Fibroblast of skin of abdomen (primary cell): Measurements from ENCODE around the gene AMDHD2. TPM values are rescaled to one million over a fixed set of nuclear protein-coding genes. Genes with fewer than 3 reads are reported as not detected.
"Not testable (repeated sequence)": the region's sequence is repeated elsewhere in the genome, so short reads cannot be mapped to it uniquely, and the experiment has no call there.

Experiments used
- DNase-seq: peaks from one replicate; pipeline ENCODE4 v3.0.0-alpha.2; 2013
- polyA plus RNA-seq, 2 experiments: library from polyadenylated mRNA; unstranded; fragments of 120-200 nt; gene quantifications; one replicate each; pipeline ENCODE4 v1.2.1, GENCODE V29; 2013; ENCODE audit not compliant: insufficient read length in 2 of 2

AMDHD2 gene
- polyA plus RNA-seq (2013, experiment 1 of 2; ENCODE audit: insufficient read length): 12.5 TPM
- 12.7 TPM for polyA plus RNA-seq (2013, experiment 2 of 2; ENCODE audit: insufficient read length)

DNA sequence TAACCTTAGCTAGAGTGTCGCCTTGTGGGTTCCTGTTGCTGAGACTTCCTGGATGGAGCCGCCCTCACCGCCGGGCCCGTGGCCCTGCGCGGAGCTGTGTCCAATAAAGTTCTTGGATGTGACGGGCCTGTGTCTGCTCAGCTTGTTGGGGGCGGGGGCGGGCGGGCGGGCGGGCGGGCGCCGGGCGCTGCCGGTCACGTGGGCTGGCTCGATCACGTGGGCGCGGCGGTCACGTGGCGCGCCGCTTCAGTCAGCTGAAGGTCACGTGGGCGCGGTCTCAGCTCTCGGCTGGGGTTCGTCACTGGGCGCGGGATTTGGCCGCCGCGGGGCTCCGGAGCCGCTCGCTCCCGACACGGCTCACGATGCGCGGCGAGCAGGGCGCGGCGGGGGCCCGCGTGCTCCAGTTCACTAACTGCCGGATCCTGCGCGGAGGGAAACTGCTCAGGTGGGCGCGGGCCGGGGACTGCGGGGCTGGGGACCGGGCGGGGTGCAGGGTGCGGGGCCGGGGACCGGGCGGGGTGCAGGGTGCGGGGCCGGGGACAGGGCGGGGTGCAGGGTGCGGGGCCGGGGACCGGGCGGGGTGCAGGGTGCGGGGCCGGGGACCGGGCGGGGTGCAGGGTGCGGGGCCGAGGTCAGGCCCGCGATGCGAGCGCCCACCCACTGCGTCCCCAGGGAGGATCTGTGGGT lies at the start of gene AMDHD2:
Gene AMDHD2, plus strand, starts transcription at position 275 of the 687 bp plus-strand sequence. Its CDS starts 88 bp downstream, at position 363.
- DNase-seq: peak; percentile 92

- DNase-seq: no peak
Observed at GRCh38 chr16:2470603-2471015, 49.6 kb upstream of the AMDHD2 start.

DNA sequence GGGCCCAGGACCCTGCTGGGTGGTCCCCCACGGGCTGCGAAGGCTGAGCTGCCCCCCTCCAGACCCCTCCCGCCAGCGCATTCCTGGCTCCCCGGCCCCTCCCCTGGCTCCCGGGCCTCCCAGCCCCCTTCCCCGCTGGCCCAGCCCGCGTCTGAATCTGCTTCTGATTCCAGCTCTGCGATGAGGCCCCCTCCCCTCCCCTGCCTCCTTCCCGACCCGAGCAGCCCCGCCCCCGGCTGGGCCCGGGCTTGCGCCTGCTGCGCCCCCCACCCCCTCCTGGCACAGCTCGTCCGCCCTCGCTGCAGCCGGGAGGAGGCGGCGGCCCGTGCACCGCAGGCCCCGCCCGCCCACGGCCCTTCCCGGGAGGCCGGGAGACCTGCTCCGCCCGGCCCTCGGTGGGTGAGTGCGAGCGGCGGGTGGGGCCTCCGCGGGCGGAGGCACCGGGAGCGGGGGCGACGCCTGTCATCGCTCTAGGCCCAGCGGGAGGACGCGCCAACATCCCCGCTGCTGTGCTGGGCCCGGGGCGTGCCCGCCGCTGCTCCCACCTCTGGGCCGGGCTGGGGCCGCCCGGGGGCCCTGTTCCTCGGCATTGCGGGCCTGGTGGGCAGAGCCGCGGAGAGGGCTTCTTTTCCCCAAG lies 49.0 kb upstream of the AMDHD2 start, which contains the start of gene NTN3:
Gene NTN3, plus strand, starts transcription at position 282 of the 637 bp plus-strand sequence. CDS start 405 bp downstream, outside the sequence.
- DNase-seq: peak; percentile 32

DNA sequence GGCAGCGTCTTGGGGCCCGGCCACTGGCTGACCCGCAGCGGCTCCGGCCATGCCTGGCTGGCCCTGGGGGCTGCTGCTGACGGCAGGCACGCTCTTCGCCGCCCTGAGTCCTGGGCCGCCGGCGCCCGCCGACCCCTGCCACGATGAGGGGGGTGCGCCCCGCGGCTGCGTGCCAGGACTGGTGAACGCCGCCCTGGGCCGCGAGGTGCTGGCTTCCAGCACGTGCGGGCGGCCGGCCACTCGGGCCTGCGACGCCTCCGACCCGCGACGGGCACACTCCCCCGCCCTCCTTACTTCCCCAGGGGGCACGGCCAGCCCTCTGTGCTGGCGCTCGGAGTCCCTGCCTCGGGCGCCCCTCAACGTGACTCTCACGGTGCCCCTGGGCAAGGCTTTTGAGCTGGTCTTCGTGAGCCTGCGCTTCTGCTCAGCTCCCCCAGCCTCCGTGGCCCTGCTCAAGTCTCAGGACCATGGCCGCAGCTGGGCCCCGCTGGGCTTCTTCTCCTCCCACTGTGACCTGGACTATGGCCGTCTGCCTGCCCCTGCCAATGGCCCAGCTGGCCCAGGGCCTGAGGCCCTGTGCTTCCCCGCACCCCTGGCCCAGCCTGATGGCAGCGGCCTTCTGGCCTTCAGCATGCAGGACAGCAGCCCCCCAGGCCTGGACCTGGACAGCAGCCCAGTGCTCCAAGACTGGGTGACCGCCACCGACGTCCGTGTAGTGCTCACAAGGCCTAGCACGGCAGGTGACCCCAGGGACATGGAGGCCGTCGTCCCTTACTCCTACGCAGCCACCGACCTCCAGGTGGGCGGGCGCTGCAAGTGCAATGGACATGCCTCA lies 48.3 kb upstream of the AMDHD2 start:
- no peak for DNase-seq

DNA sequence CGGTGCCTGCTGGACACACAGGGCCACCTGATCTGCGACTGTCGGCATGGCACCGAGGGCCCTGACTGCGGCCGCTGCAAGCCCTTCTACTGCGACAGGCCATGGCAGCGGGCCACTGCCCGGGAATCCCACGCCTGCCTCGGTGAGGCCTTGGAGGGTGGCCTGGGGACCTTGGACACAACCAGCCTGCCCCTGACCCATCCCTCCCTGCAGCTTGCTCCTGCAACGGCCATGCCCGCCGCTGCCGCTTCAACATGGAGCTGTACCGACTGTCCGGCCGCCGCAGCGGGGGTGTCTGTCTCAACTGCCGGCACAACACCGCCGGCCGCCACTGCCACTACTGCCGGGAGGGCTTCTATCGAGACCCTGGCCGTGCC lies 47.7 kb upstream of the AMDHD2 start:
- DNase-seq: no peak

- DNase-seq: no peak
Observed at GRCh38 chr16:2472885-2473445, 47.2 kb upstream of the AMDHD2 start.

DNA sequence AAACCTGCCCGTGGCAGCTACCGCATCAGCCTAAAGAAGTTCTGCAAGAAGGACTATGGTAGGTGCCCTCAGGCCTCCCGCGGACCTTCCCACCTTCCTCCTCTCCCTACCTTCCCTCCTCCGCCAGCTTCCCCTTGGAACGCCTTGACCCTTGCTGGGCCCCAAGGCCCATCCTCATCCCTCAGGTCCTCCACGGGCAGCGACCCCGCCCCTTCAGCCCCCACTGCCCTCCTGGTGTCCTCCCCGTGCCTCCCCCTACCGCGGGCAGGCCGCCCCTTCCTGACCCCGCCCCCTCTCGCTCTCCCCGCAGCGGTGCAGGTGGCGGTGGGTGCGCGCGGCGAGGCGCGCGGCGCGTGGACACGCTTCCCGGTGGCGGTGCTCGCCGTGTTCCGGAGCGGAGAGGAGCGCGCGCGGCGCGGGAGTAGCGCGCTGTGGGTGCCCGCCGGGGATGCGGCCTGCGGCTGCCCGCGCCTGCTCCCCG lies 46.7 kb upstream of the AMDHD2 start:
- DNase-seq: no peak

- peak; percentile 35 for DNase-seq
Observed at GRCh38 chr16:2473999-2474876, 45.9 kb upstream of the AMDHD2 start.

DNA sequence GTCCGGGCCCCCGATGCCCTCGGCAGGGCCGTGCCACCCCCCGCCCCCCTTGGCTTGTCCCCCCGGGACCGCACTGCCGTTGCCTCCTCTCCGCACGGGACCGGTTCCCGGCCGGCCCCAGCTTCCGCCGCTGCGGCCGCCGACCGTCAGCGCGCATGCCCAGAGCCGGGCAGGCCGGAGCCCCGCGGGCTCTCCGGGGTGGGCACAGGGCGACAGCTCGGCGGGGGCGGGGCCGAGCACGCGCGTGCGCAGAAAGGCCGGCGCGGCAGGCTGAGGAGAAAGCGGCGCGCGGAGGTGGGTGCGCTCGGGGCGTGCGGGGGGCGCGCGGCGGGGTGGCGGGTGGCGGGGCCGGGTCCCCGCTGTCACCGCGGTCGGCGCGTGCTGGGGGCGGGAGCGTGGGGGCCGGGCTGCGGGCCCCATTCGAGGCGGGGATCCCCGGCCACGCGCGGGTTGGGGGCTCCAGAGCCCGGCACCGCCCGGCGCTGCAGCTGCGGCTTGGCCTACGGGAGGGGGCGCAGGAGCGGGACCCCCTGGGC lies 45.2 kb upstream of the AMDHD2 start, which contains the start of gene TBC1D24:
Gene TBC1D24, plus strand, starts transcription at position 251 of the 536 bp plus-strand sequence. CDS start 21,022 bp downstream, outside the sequence.
- DNase-seq: peak; percentile 82

GRCh38 chr16:2475413-2476344 lies 44.5 kb upstream of the AMDHD2 start:
- DNase-seq: no peak

GRCh38 chr16:2476345-2476720 lies 43.8 kb upstream of the AMDHD2 start:
- no peak for DNase-seq

DNA sequence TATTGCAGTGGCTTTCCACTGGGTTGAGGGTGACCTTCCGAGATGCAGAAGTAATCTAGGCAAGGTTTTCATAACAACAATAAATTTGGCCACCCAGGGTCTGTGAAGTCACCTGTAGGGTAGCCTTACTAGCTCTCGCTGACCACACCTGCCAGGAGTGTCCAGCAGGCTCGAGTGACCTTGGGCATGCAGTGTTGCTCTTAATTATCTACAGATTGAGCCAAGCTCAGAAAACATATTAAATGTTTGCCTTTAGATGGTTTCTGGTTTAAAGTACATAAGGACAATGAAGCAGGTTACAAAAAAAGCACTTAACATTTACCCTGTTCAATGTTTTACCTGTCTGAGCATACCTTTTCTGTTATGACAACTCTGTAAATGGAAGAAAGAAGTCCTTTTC lies 43.4 kb upstream of the AMDHD2 start:
- DNase-seq: no peak

GRCh38 chr16:2477327-2477726 lies 42.8 kb upstream of the AMDHD2 start:
- DNase-seq: no peak

- DNase-seq: no peak
Observed at GRCh38 chr16:2478279-2478678, 41.9 kb upstream of the AMDHD2 start.

DNA sequence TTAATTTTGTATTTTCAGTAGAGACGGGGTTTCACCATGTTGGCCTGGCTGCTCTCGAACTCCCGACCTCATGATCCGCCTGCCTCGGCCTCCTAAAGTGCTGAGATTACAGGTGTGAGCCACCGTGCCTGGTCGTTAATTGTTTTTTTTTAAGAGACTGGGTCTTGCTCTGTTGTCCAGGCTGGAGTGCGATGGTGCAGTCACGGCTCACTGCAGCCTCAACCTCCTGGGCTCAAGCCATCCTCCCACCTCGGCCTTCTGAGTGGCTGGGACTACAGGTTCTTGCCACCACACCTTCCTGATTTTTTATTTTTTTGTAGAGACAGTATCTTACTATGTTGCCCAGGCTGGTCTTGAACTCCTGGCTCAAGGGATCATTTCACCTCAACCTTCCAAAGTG lies 40.2 kb upstream of the AMDHD2 start:
- DNase-seq: not testable (repeated sequence)

- DNase-seq: no peak
Observed at GRCh38 chr16:2480948-2481347, 39.2 kb upstream of the AMDHD2 start.

GRCh38 chr16:2481676-2482075 lies 38.5 kb upstream of the AMDHD2 start:
- DNase-seq: no peak

- DNase-seq: no peak
Observed at GRCh38 chr16:2482249-2482648, 37.9 kb upstream of the AMDHD2 start.

GRCh38 chr16:2482708-2483534 lies 37.2 kb upstream of the AMDHD2 start:
- DNase-seq: peak; percentile 60
